Measurements from ENCODE around the gene ITGB6. TPM values are rescaled to one million over a fixed set of nuclear protein-coding genes. Genes with fewer than 3 reads are reported as not detected.

The ITGB6 gene
- total and polyA plus RNA-seq, 8 donors, result 1.3 to 32.4 (median 3.0) TPM

- FAIRE-seq (no peak), DNase-seq (peak; percentile 19 to 73 (median 43)), ATAC-seq (peak; percentile 66 to 81 (median 80))
- Histone ChIP-seq H3K4me1 (no peaks in the 10 kb centered on the region), H3K36me3 (no peaks in the 10 kb centered on the region), H3K27ac (no peak within 1 kb of the TSS), H3K27me3 (no peaks in the 10 kb centered on the region), H3K9me3 (no peaks in the 10 kb centered on the region), H3K4me3 (peak within 1 kb of the TSS; percentile 55 to 63 (median 57))
- intact Hi-C loops (cut with DNase I), result no loop called here
- no peak for TF ChIP-seq CTCF (IDR thresholded peaks at IDR 0.05)
- 1% methylated on average over 51 to 52 of the region's 52 CpGs for WGBS, 2 donors
Observed at GRCh38 chr2:160062292-160063005, 137.6 kb downstream of the ITGB6 start, which contains the start of gene PLA2R1. Gene PLA2R1, minus strand, starts transcription at chr2:160062615. Its CDS starts 212 bp downstream, at chr2:160062403.

GRCh38 chr2:160061944-160062291, 138.2 kb downstream of the ITGB6 start:
- Histone ChIP-seq H3K4me1 (no peaks in the 10 kb centered on the region), H3K27ac (no peak overlapping the region), H3K36me3 (no peaks in the 10 kb centered on the region), H3K9me3 (no peaks in the 10 kb centered on the region), H3K4me3 (peak overlapping the region; percentile 55 to 63 (median 57)), H3K27me3 (no peaks in the 10 kb centered on the region)
- 5 to 6% methylated on average over 27 of the region's 27 CpGs for WGBS, 2 donors
- DNase-seq (peak in 2 of 6 donors; percentile 54 to 60), FAIRE-seq (no peak), ATAC-seq (peak; percentile 11 to 23 (median 19))
- intact Hi-C loops (cut with DNase I), result no loop called here
- TF ChIP-seq CTCF (IDR thresholded peaks at IDR 0.05), result no peak

- WGBS, 2 donors, result 74 to 83% methylated on average over 18 of the region's 18 CpGs
- H3K36me3 ChIP-seq, result no peaks in the 10 kb centered on the region
- intact Hi-C loops (cut with DNase I), result no loop called here
- no peak for ATAC-seq
- no peaks in the 10 kb centered on the region for H3K4me1 ChIP-seq
- peak overlapping the region in 3 of 4 donors; percentile 56 to 63 (median 58) for H3K4me3 ChIP-seq
- no peaks in the 10 kb centered on the region for H3K27me3 ChIP-seq
- no peak overlapping the region for H3K27ac ChIP-seq
- TF ChIP-seq CTCF (IDR thresholded peaks at IDR 0.05), result no peak
- no peak for FAIRE-seq
- H3K9me3 ChIP-seq, result no peaks in the 10 kb centered on the region
- no peak for DNase-seq
Observed at GRCh38 chr2:160061533-160061932, 138.5 kb downstream of the ITGB6 start.

GRCh38 chr2:160060297-160060696, 139.8 kb downstream of the ITGB6 start:
- intact Hi-C loops (cut with DNase I), result no loop called here
- no peak for ATAC-seq
- Histone ChIP-seq H3K4me1 (no peaks in the 10 kb centered on the region), H3K27me3 (no peaks in the 10 kb centered on the region), H3K36me3 (no peaks in the 10 kb centered on the region), H3K4me3 (no peak overlapping the region), H3K27ac (no peak overlapping the region), H3K9me3 (no peaks in the 10 kb centered on the region)
- DNase-seq, result no peak
- no peak for TF ChIP-seq CTCF (IDR thresholded peaks at IDR 0.05)
- WGBS, 2 donors, result 95 to 97% methylated on average over 2 of the region's 2 CpGs
- no peak for FAIRE-seq

GRCh38 chr2:160057356-160057755, 142.7 kb downstream of the ITGB6 start:
- no peaks in the 10 kb centered on the region for H3K4me1 ChIP-seq
- no peak for ATAC-seq
- H3K36me3 ChIP-seq, result no peaks in the 10 kb centered on the region
- no peaks in the 10 kb centered on the region for H3K27me3 ChIP-seq
- DNase-seq, result no peak
- H3K4me3 ChIP-seq, result no peak overlapping the region
- 62 to 68% methylated on average over 2 of the region's 2 CpGs for WGBS, 2 donors
- no peak for FAIRE-seq
- TF ChIP-seq CTCF (IDR thresholded peaks at IDR 0.05), result no peak
- no peaks in the 10 kb centered on the region for H3K9me3 ChIP-seq
- intact Hi-C loops (cut with DNase I), result no loop called here
- H3K27ac ChIP-seq, result no peak overlapping the region
